Caco-2 (cell line): ENCODE measurements around the gene GAS2L1. TPM values are rescaled to one million over a fixed set of nuclear protein-coding genes. Genes with fewer than 3 reads are reported as not detected.
"Not testable (repeated sequence)": the region's sequence is repeated elsewhere in the genome, so short reads cannot be mapped to it uniquely, and the experiment has no call there.

Source experiments
- BruUV-seq: library from RNA; stranded (reverse); fragments of 400-500 nt; replicated peaks from 2 replicates; lab custom pipeline; 2021; lab: Mats Ljungman, UMichigan
- CTCF ChIA-PET: fragments of 300-600 bp; sonication (Branson Sonifier 250); formaldehyde crosslinking; loops from one replicate; lab custom pipeline; 2022; ENCODE audit warnings: antibody characterized with exemption; lab: Charles Lee
- POLR2A ChIA-PET: fragments of 300-600 bp; sonication (Branson Sonifier 250); formaldehyde crosslinking; loops from one replicate; lab custom pipeline; 2022; ENCODE audit warnings: antibody characterized with exemption; lab: Charles Lee
- DNase-seq, 2 experiments: peaks; one replicate each; pipeline versions ENCODE4 v3.0.0 to v3.0.0-alpha.2; 2020 to 2022
- H3K27me3 ChIP-seq: replicated peaks from 2 replicates; pipeline ENCODE4 v1.6.0; 2011; ENCODE audit warnings: low read length; ENCODE audit not compliant: control insufficient read depth, insufficient read depth
- H3K36me3 ChIP-seq: 2 replicates; pipeline ENCODE4 v1.5.1; 2011; ENCODE audit warnings: low read length; ENCODE audit not compliant: control insufficient read depth, insufficient read depth
- H3K4me1 ChIP-seq: fragments of 250-450 bp; sonication (Bioruptor Pico); 2 replicates; pipeline ENCODE4 v1.5.1; 2020; ENCODE audit warnings: mild to moderate bottlenecking
- H3K4me3 ChIP-seq: 2 replicates; pipeline ENCODE4 v1.5.1; 2011; ENCODE audit warnings: low read depth, mild to moderate bottlenecking, control low read depth, low read length
- H3K9me3 ChIP-seq: fragments of 250-450 bp; sonication (Bioruptor Pico); 2 replicates; pipeline ENCODE4 v1.5.1; 2020; ENCODE audit warnings: mild to moderate bottlenecking, moderate library complexity
- H3K27ac Mint-ChIP-seq: one replicate; pipeline ENCODE4 v1.8.0; 2022; ENCODE audit warnings: mixed read lengths; ENCODE audit not compliant: unreplicated experiment
- H3K27me3 Mint-ChIP-seq: one replicate; pipeline ENCODE4 v1.8.0; 2022; ENCODE audit warnings: mixed read lengths; ENCODE audit not compliant: insufficient read depth, unreplicated experiment
- H3K36me3 Mint-ChIP-seq: one replicate; pipeline ENCODE4 v1.8.0; 2022; ENCODE audit warnings: mild to moderate bottlenecking, mixed read lengths; ENCODE audit not compliant: insufficient read depth, unreplicated experiment
- H3K4me1 Mint-ChIP-seq: one replicate; pipeline ENCODE4 v1.8.0; 2022; ENCODE audit warnings: low read depth, mixed read lengths; ENCODE audit not compliant: unreplicated experiment
- H3K4me3 Mint-ChIP-seq: one replicate; pipeline ENCODE4 v1.8.0; 2022; ENCODE audit warnings: mild to moderate bottlenecking, moderate library complexity, mixed read lengths; ENCODE audit not compliant: unreplicated experiment
- H3K9me3 Mint-ChIP-seq: one replicate; pipeline ENCODE4 v1.8.0; 2022; ENCODE audit warnings: mixed read lengths; ENCODE audit not compliant: unreplicated experiment
- intact Hi-C: fragments of 100-400 bp; cut with micrococcal nuclease; formaldehyde crosslinking; loops from one replicate; pipeline ENCODE4 v1.10.0; 2022; ENCODE audit not compliant: unreplicated experiment
- total RNA-seq: library from RNA; stranded (reverse); gene quantifications from 2 replicates; pipeline ENCODE4 v1.2.3, GENCODE V29; 2022
- TF ChIP-seq, protein P1 (sequence below), 2 experiments: fragments of 200-600 bp in 1 of 2; IDR thresholded peaks; 1 replicate in 1 of 2; 2 replicates in 1 of 2; pipeline versions ENCODE4 v1.5.1 to v1.8.0; 2011 to 2022; ENCODE audit warnings: antibody characterized with exemption in 1 of 2, control low read depth in 1 of 2, inconsistent platforms in 1 of 2, low read depth in 1 of 2, low read length in 1 of 2, mild to moderate bottlenecking in 1 of 2, moderate library complexity in 1 of 2; ENCODE audit not compliant: insufficient read depth in 1 of 2, severe bottlenecking in 1 of 2, unreplicated experiment in 1 of 2

The GAS2L1 gene
- total RNA-seq, 1 experiment from 2014 or later: 20.4 TPM

- Histone ChIP-seq H3K36me3 (no peaks in the 10 kb centered on the region; the same call in 1 of the 2 replicates), H3K4me1 (no peaks in the 10 kb centered on the region), H3K27me3 (no peaks in the 10 kb centered on the region), H3K9me3 (no peaks in the 10 kb centered on the region), H3K4me3 (no peak overlapping the region)
- Mint-ChIP-seq H3K36me3 (peaks cover 36% of the 10 kb centered on the region), H3K4me1 (no peaks in the 10 kb centered on the region), H3K27me3 (no peaks in the 10 kb centered on the region), H3K27ac (no peak overlapping the region), H3K9me3 (no peaks in the 10 kb centered on the region), H3K4me3 (no peak overlapping the region)
- DNase-seq: no peak
- BruUV-seq: no TSS peak
- ChIA-PET CTCF (no interaction called here), POLR2A (no interaction called here)
- intact Hi-C loops: no loop called here
- TF ChIP-seq, protein P1, sequence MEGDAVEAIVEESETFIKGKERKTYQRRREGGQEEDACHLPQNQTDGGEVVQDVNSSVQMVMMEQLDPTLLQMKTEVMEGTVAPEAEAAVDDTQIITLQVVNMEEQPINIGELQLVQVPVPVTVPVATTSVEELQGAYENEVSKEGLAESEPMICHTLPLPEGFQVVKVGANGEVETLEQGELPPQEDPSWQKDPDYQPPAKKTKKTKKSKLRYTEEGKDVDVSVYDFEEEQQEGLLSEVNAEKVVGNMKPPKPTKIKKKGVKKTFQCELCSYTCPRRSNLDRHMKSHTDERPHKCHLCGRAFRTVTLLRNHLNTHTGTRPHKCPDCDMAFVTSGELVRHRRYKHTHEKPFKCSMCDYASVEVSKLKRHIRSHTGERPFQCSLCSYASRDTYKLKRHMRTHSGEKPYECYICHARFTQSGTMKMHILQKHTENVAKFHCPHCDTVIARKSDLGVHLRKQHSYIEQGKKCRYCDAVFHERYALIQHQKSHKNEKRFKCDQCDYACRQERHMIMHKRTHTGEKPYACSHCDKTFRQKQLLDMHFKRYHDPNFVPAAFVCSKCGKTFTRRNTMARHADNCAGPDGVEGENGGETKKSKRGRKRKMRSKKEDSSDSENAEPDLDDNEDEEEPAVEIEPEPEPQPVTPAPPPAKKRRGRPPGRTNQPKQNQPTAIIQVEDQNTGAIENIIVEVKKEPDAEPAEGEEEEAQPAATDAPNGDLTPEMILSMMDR (IDR thresholded peaks at IDR 0.05; ENCODE audit: insufficient read depth in 1 of 2, low read depth in 1 of 2, low read length in 1 of 2, severe bottlenecking in 1 of 2, unreplicated experiment in 1 of 2): no peak
These were observed 46.3 kb downstream of the GAS2L1 start for GRCh38 chr22:29352778-29353177.

DNA sequence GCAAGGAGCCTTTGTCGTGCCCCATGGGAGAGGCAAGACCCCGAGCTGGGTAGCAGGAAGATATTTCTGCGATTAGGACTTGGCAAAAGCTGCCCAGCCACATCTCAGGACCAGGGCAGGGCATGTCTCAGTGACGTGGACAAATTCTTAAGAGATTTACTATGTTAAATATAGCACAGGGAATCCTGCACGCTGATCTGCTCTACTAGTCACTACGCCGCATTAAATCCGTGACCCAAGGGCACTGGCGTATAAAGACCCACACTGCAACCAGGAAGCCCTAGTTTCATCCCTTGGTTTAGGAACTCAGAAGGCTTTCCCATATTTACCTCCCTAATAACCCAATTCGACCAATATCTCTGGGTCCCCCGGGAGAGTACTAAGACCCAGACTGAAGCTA, 46.8 kb downstream of the GAS2L1 start:
- Histone ChIP-seq H3K4me3 (no peak overlapping the region), H3K27me3 (no peaks in the 10 kb centered on the region), H3K4me1 (no peaks in the 10 kb centered on the region), H3K36me3 (peaks cover 3% of the 10 kb centered on the region), H3K9me3 (no peaks in the 10 kb centered on the region)
- POLR2A ChIA-PET: no interaction called here
- CTCF ChIA-PET: no interaction called here
- H3K9me3 Mint-ChIP-seq: no peaks in the 10 kb centered on the region
- no peaks in the 10 kb centered on the region for H3K4me1 Mint-ChIP-seq
- DNase-seq: no peak
- intact Hi-C loops: no loop called here
- BruUV-seq: no TSS peak
- no peak overlapping the region for H3K27ac Mint-ChIP-seq
- no peaks in the 10 kb centered on the region for H3K27me3 Mint-ChIP-seq
- peaks cover 37% of the 10 kb centered on the region for H3K36me3 Mint-ChIP-seq
- TF ChIP-seq, protein P1 (IDR thresholded peaks at IDR 0.05; ENCODE audit: insufficient read depth in 1 of 2, low read depth in 1 of 2, low read length in 1 of 2, severe bottlenecking in 1 of 2, unreplicated experiment in 1 of 2): no peak
- no peak overlapping the region for H3K4me3 Mint-ChIP-seq

GRCh38 chr22:29353860-29354259, 47.4 kb downstream of the GAS2L1 start:
- Histone ChIP-seq H3K4me3 (no peak overlapping the region), H3K4me1 (no peaks in the 10 kb centered on the region), H3K9me3 (no peaks in the 10 kb centered on the region), H3K36me3 (peaks cover 4% of the 10 kb centered on the region), H3K27me3 (no peaks in the 10 kb centered on the region)
- TF ChIP-seq, protein P1 (IDR thresholded peaks at IDR 0.05; ENCODE audit: insufficient read depth in 1 of 2, low read depth in 1 of 2, low read length in 1 of 2, severe bottlenecking in 1 of 2, unreplicated experiment in 1 of 2): no peak
- ChIA-PET CTCF (no interaction called here), POLR2A (no interaction called here)
- Mint-ChIP-seq H3K9me3 (no peaks in the 10 kb centered on the region), H3K27me3 (no peaks in the 10 kb centered on the region), H3K4me1 (no peaks in the 10 kb centered on the region), H3K4me3 (no peak overlapping the region), H3K36me3 (peaks cover 38% of the 10 kb centered on the region), H3K27ac (no peak overlapping the region)
- no peak for DNase-seq
- intact Hi-C loops: no loop called here
- TSS peak; percentile 10 for BruUV-seq

DNA sequence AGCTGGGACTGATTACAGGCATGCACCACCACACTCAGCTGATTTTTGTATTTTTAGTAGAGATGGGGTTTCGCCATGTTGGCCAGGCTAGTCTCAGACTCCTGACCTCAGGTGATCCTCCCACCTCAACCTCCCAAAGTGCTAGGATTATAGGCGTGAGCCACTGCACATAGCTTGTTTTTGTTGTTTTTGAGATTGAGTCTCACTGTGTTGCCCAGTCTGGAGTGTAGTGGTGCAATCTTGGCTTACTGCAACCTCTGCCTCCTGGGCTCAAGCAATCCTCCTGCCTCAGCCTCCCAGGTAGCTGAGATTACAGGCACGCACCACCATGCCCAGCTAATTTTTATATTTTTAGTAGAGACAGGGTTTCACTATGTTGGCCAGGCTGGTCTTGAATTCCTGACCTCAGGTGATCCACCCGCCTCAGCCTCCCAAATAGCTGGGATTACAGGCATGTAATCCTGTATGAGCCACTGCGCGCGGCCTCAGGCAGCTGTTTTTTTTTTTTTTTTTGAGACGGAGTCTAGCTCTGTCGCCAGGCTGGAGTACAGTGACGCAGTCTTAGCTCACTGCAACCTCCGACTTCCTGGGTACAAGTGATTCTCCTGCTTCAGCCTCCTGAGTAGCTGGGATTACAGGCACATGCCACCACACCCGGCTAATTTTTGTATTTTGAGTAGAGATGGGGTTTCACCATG, 50.9 kb downstream of the GAS2L1 start:
- H3K4me1 Mint-ChIP-seq, H3K4me1 ChIP-seq, H3K27me3 Mint-ChIP-seq, BruUV-seq, H3K4me3 ChIP-seq, H3K9me3 ChIP-seq, intact Hi-C loops, H3K4me3 Mint-ChIP-seq, H3K27me3 ChIP-seq, H3K9me3 Mint-ChIP-seq, DNase-seq, H3K36me3 ChIP-seq, H3K27ac Mint-ChIP-seq, POLR2A ChIA-PET: not testable (repeated sequence)
- H3K36me3 Mint-ChIP-seq: peaks cover 47% of the 10 kb centered on the region
- CTCF ChIA-PET: interaction anchor here (0.7 to 1.3 kb wide), 2 partner anchors 11 to 50 kb away, joined by 3 to 4 read pairs; no protein-coding TSS in a partner anchor
